A549 treated with CORT108297 at 1 μM for 4 hours (cell line): ENCODE results near the gene CARD9. TPM values are rescaled to one million over a fixed set of nuclear protein-coding genes. Genes with fewer than 3 reads are reported as not detected.

Experiments
- total RNA-seq: library from RNA; stranded (reverse); fragments of 200-300 nt; extraction: Qiagen RNA extraction; gene quantifications from 5 replicates; pipeline ENCODE4 v1.2.3, GENCODE V29; 2022

CARD9 gene, protein sequence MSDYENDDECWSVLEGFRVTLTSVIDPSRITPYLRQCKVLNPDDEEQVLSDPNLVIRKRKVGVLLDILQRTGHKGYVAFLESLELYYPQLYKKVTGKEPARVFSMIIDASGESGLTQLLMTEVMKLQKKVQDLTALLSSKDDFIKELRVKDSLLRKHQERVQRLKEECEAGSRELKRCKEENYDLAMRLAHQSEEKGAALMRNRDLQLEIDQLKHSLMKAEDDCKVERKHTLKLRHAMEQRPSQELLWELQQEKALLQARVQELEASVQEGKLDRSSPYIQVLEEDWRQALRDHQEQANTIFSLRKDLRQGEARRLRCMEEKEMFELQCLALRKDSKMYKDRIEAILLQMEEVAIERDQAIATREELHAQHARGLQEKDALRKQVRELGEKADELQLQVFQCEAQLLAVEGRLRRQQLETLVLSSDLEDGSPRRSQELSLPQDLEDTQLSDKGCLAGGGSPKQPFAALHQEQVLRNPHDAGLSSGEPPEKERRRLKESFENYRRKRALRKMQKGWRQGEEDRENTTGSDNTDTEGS
- 0.53 to 2.8 TPM (median 1.3 TPM) in 5 replicates for total RNA-seq

DNA sequence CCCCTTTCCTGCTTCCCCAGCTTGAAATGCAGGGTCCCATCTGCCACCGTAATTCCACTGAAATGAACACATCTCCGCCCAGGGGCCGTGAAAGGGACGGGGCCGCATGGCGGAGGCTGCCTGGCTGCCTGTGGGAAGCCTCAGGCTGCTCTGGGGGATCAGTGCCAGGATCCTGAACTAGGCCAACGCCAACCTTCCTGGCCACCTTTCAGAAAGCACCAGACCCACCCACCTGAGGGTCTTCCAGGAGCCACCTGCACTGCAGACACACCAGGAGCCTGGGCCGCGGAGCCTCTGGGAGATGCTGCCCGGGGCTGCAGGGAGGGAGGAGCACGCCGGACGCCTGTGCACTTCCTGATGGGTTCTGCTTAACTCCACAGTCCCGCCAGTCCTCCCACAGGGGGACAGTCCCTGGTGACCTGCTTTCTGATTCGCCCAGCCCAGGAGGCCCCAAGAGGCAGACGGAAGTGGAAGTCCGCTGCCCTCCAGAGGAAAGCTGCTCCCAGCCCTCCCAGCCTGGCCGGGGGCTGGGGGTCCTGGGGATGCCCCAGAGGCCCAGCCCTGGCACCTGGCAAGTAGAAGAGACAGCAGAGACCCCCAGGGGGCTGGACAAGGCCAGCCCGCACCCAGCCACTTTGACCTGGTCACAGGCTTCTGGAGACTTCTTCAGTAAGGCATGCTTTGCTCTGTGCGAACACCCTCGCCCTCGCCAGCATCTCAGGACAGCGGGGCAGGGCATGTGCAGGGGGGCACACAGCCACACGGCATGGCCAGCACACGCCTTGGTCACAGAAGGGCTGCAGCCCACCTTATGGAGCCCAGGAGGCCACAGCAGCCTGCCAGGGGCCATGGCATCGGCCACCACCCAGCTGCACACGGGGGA, at the start of gene CARD9:
Gene CARD9 (minus strand): TSS at position 370 of the 883 bp plus-strand sequence. CDS start 1,591 bp downstream, outside the sequence.

DNA sequence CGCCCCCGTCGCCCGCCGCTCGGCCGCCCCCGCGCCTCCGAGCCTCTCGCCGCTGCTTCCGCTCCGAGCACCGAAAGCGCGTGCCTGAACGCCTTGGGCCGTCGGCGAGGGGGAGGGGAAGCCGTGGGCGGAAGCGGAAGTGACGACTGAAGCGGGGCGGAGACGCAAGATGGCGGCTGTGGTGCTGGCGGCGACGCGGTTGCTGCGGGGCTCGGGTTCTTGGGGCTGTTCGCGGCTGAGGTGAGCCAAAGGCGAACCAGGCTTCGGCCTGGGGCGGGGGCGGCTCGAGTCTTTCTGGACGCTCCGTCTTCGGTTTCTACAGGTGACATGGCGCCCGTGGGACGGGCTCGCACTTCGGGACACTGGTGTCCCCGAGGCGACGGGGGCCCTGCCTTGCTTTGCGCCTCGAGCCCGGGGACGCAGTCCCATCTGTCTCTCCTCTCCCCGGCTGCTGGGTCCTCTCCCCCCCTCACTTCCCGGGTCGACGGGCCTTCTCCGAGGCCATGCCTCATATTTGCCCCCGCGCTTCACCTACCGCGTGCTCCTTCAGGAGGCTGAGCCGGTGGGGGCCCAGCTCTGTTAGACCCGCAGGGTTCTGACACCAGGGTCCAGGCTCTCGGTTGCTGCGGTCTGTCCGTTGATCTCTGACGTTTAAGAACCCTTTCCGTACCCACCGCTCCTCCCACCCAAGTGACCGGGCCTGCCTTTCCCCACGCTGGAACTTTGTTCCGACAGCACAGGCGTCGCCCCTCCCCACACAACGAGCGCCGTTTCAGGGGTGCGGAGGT, 37.2 kb upstream of the CARD9 start, which contains the start of the genes ENTR1 and PMPCA:
Gene ENTR1 (minus strand): TSS at position 115 of the 788 bp plus-strand sequence. CDS start 217 bp downstream, outside the sequence.
Gene PMPCA (plus strand): TSS at position 159 of the 788 bp plus-strand sequence. CDS start 11 bp downstream, at position 170.

DNA sequence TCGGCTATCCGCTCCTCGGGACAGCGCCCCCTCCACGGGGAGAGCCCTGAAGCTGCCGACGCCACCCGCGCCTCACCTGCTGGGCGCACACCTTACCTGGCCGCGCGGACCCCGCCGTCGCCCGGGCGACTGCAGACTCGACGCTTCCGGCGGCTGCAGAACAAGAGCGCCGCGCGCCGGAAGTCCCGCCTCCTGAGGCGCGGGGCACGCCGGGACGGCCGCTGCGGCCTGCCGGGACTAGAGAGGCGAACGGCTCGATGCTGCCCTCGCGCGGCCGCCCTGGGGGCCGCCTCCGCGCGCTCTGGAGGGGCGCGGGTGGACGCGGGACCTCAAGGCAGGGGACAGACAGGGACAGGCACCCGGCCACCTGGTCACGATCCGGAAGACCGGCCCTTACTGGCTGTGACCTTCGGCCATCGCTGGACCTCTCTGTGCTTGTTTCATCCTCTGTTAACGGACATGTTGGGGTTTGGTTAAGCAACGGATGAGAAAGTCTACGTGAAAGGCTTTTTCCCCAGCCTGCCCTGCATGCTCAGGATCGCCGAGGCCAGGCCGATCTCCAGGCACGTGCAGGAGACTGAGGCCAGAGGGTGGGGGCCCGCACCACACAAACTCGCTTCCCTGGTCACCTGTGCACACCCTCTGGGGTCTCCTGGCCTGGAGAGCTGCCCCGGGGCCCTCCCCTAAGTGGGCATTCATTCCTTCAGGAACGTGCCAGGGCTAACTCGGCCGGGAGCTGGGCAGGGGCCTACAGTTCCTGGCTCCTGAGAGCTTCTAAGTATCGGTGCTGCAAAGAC, 26.8 kb upstream of the CARD9 start, which contains the start of gene SNAPC4:
Gene SNAPC4 (minus strand): TSS at position 133 of the 797 bp plus-strand sequence. CDS start 1,742 bp downstream, outside the sequence.

DNA sequence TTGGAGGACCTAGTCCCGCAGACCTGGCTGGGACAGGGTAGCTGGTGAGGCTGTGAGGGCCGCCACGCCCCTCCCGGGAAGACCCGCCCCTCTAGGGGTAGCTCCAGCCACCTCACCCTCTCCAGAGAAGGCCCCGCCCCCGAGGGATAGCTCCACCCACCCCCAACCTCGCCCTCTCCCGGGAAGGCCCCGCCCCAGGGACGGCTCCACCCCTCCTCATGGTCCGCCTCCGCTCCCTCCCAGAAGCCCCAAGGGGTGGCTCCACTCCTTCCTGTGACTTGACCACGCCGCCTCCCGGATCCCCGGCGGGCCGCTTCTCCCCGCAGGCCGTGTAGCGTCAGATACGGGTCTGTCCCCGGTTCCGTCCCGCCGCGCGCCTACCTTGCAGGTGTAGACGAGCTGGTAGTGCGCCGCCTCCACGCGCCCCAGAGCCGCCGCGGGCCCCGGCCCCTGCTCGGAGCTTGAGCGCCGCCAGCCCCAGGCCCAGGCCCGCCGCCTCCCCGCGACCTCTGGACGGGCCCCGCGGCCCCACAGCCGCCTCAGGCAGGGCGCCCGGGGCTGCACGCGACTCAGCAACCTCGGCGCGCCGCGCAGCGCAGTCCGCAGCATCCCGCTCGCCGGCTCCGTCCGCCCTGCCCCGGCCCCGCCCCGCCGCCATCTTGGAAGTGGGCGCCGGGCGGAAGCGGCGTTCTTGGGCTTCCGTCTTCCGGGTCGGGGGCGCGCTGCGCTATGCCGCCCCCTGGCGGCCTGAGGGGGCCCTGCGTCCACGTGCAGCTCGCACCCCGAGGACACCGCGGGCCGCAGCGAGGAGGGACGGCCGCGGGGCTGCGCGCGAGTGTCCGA, 10.1 kb downstream of the CARD9 start, which contains the start of gene DNLZ:
Gene DNLZ (minus strand): TSS at position 639 of the 843 bp plus-strand sequence. CDS start 30 bp downstream, at position 609.

DNA sequence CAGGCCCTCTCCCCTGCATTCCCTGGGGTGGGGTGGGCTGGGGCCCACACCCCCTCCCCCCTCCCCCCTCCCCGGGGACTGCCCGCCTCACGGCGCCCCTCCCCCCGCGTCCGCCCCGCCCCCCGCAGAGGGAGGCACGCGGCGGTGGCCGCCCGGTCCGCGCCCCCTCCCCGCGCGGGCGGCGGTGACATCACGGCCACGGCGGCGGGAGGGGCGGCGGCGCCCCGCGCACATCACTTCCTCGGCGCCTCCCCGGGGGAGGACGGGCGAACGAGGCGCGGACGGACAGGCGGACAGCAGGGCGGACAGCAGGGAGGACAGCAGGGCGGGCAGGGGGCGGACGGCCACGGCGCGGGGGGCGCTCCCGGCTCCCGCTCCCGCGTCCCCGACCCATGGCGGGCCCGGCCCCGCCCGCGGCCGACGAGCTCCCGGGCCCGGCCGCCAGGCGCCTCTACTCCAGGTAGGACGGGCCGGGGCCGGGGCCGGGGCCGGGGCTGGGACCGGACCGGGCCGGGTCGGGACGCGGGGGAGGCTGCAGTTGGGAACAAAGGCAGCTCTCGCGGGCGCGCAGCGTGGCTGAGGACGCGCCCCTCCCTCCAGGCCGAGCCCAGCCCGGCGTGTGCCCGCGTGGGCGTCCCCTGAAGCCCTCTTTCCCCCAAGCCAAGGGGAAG, 46.0 kb downstream of the CARD9 start, which contains the start of gene GPSM1:
Gene GPSM1 (plus strand): TSS at position 236 of the 671 bp plus-strand sequence. CDS start 157 bp downstream, at position 393.

Other genes with a start within 250 kb of the CARD9 start
- gene LHX3, start 168.5 kb downstream of the CARD9 start, total RNA-seq = 0.05 to 0.09 TPM (median 0.08 TPM) in 5 replicates
- gene QSOX2, start 127.9 kb downstream of the CARD9 start, total RNA-seq = 23.6 to 29.8 TPM (median 29.6 TPM) in 5 replicates
- gene CCDC187, start 69.6 kb downstream of the CARD9 start, total RNA-seq = 0.01 to 0.02 TPM (median 0.02 TPM) in 3 of 5 replicates, not detected in the others
- 7.8 to 14.4 TPM (median 13.5 TPM) in 5 replicates for gene GPSM1, start 46.1 kb downstream of the CARD9 start, total RNA-seq
- 23.1 to 42.9 TPM (median 37.2 TPM) in 5 replicates for gene DNLZ, start 9.9 kb downstream of the CARD9 start, total RNA-seq
- 10.3 to 14.1 TPM (median 13.8 TPM) in 5 replicates for gene SNAPC4, start 26.5 kb upstream of the CARD9 start, total RNA-seq
- gene ENTR1, start 36.9 kb upstream of the CARD9 start, total RNA-seq = 56.5 to 79.6 TPM (median 73.1 TPM) in 5 replicates
- gene PMPCA, start 37.0 kb upstream of the CARD9 start, total RNA-seq = 79.1 to 96.7 TPM (median 82.1 TPM) in 5 replicates
- gene INPP5E, start 66.2 kb upstream of the CARD9 start, total RNA-seq = 12.6 to 22.4 TPM (median 21.8 TPM) in 5 replicates
- gene SEC16A, start 109.4 kb upstream of the CARD9 start, total RNA-seq = 57.9 to 65.6 TPM (median 61.0 TPM) in 5 replicates
- 7.6 to 13.4 TPM (median 12.4 TPM) in 5 replicates for gene NOTCH1, start 172.4 kb upstream of the CARD9 start, total RNA-seq